HG02840 (cell line): ENCODE data around the gene LRPPRC.
"Not testable (repeated sequence)": the region's sequence is repeated elsewhere in the genome, so short reads cannot be mapped to it uniquely, and the experiment has no call there.

ENCODE experiments used
- ATAC-seq: cut with Tn5 transposase; IDR thresholded peaks from one replicate; pipeline ENCODE4 v1.9.1; 2021; ENCODE audit warnings: mild to moderate bottlenecking, moderate library complexity, moderate number of reproducible peaks; ENCODE audit not compliant: unreplicated experiment, low FRiP score

LRPPRC gene

DNA sequence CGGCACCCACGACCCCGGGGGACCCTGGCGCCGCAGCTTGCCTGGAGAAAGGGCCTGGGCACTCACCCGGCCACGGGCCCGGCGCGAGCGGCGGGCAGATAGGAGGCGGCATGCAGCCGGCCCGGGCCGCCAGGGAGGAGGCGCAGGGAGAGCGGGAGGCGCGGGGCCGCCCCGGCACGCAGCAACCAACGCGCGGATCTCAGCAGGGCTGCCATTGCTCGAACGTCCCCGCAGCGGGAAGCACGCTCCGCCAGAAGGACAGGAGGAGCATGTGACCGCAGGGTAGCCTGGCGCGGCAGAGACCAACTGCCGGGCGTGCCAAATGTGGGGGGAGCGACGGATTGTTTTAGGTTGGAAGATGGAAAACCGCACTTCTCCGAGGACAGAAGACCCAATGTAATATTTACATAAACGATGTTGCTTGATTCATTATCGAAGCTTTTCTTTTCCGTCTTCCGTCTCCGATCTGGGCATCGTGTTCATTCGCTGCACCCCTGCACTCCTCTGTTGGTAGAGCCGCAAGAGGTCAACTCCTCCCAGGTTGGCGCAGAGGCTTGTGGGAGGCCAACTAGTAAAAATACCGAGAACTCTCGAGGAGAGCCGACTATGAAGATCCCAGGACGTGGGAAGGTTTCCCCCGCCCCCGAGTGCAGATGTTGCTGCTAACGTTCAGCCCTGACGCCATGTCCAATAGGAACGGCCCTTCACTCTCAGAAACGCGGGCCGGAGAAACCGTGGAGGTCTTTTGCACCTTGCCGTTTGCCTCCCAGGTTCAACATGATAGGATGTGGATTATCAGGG lies at the start of gene LRPPRC:
Gene LRPPRC (minus strand): TSS at position 257 of the 801 bp plus-strand sequence. CDS start 42 bp downstream, at position 215.
- ATAC-seq, result peak; percentile 92

DNA sequence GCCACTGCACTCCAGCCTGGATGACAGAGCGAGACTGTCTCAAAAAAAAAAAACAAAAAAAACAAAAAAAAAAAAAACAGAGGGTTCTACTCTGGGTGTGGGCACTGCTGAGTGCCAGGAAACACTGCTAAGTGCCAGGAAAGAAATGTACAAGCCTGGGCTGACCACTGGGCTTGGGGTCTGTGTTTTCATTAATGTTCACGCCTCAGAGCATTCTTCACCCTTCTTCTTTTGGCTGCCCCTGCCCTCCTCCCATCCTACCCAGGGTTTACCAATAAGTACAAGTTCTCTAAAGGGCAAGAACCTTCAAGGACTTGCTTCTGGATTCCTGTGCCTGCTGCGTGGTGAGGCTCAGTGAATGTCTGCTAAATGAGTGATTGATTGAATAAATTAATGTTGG lies 49.3 kb upstream of the LRPPRC start:
- no peak for ATAC-seq

- ATAC-seq, result peak; percentile 96
Observed at GRCh38 chr2:44044281-44044720, 48.5 kb upstream of the LRPPRC start.

DNA sequence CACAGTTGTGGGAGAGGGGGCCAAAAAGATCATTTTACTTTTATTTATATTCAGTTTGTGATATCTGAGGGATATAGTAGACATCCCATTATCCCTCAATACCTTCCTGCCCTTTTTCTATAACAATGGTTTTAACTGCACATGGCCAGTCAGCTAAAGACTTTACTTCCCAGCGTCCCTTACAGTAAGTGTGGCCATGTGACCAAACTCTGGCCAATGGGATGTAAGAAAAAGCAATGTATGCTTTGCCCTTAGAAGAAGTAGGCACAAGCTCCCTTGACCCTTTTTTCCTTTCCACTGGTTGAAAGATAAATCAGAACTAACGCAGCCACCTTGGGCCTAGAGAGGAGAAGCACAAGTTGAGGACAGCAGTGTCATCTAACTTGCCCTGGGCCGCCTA lies 44.6 kb upstream of the LRPPRC start:
- ATAC-seq, result no peak

- no peak for ATAC-seq
Observed at GRCh38 chr2:44038277-44038676, 42.5 kb upstream of the LRPPRC start.

GRCh38 chr2:44037221-44037620 lies 41.4 kb upstream of the LRPPRC start:
- no peak for ATAC-seq

- no peak for ATAC-seq
Observed at GRCh38 chr2:44033947-44034346, 38.2 kb upstream of the LRPPRC start.

DNA sequence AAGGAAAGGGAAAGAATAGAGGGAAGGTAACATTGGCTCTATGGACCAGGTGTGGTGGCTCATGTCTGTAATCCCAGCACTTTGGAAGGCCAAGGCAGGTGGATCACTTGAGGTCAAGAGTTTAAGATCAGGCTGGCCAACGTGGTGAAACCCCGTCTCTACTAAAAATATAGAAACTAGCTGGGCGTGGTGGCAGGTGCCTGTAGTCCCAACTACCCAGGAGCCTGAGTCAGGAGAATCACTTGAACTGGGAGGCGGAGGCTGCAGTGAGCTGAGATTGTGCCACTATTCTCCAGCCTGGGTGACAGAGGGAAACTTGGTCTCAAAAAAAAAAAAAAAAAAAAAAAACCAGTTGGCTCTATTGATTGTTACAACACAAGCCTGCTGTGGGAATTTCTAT lies 31.3 kb upstream of the LRPPRC start:
- ATAC-seq, result not testable (repeated sequence)

DNA sequence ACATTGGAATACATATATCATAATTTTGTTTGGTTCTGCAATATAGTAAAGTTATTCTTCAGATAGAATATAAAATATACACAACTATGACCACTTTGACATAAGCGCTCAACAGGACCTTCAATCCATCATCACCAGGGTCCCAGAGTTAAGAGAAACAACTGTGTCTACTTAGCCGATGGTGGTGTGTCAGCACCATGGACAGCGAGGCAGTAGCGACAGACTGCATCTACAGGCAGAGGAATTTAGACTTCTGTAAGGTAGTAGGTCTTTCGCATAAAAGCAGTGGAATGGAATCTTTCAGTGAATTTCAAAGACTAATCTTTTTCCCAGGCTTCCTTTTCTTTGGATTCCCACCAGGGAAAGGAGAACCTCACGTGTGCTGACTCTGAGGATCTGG lies 20.5 kb upstream of the LRPPRC start:
- ATAC-seq, result no peak

GRCh38 chr2:44015239-44015638 lies 19.4 kb upstream of the LRPPRC start:
- ATAC-seq, result no peak

DNA sequence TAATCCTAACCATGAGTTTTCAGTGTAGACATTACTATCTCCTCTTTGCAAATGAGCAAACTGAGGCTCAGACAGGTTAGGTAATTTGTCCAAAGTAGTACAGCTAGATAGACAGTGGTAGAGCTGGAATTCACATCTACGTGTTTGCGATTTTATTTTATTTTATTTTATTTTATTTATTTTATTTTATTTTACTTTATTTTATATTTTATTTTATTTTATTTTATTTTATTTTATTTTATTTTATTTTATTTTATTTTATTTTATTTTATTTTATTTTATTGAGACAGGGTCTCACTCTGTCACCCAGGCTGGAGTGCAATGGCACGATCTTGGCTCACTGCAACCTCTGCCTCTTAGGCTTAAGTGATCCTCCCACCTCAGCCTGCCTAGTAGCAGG lies 17.4 kb upstream of the LRPPRC start:
- ATAC-seq, result not testable (repeated sequence)

DNA sequence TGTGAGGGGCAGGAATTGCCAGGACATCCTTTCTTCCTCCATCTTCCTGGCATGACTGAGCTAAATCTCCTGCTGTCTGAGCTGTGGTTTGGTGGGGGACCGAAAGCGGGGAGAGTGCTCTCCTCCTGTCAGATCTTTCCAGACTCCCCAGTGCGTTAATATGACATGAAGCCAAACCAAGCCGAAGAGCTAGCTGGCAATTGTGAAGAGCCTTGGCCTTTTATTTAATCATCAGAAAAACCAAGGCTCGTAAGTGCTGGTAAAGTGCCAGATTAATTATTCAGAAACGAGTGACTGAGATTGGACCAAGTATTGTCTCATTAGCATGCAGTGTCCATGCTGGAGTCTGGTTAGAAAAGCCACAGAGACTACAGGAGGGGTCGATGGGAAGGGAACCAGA lies 14.5 kb upstream of the LRPPRC start:
- ATAC-seq, result no peak

DNA sequence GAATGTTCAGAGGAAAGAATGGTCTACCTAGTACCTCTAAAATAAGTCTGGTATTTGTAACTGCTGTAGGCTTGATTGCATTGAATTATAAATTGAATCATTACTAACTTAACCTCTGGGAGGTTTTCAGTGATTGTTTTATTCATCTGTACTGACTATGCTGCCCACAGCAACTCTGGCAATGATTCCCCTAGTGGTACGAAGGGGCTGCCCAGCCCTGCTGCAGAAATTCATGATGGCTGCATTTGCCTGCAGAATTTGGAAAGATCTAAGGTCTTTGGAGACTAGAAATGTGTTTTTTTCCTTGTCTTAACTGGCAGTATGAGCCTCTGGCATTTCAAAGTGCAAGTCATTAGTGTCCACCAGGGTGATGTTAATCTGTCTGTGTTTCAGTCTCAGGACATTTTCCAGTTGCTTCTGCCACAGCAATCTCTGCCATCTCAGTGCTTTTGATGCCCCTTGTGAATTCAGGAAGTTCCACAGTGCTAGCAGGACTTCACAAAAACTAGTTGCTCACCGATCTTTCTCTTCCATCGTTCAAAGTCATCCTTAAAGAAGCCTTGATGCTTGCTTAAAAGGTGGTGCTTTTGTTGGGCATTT lies 13.4 kb upstream of the LRPPRC start:
- no peak for ATAC-seq

DNA sequence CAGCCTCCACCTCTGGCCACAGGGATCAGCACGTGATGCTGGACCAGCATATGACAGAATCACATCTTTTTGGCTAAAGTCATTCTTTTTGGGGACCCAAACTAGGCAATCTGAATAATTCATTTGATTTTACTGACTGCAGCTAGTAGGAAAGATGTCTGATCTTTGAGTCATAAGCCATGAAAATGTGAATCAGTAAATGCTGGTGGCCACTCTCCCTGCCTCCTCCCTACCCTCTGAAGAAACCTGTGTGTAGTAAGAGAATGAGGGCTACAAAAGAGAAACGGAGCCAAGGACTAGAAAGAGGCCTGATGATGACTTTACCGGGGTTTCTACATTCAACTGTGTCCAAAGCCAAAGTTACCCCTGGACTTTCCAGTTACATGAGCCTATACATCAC lies 10.1 kb upstream of the LRPPRC start:
- ATAC-seq, result no peak

GRCh38 chr2:44004735-44005602 lies 9.2 kb upstream of the LRPPRC start:
- no peak for ATAC-seq

- ATAC-seq, result no peak
Observed at GRCh38 chr2:44001716-44002115, 5.9 kb upstream of the LRPPRC start.

DNA sequence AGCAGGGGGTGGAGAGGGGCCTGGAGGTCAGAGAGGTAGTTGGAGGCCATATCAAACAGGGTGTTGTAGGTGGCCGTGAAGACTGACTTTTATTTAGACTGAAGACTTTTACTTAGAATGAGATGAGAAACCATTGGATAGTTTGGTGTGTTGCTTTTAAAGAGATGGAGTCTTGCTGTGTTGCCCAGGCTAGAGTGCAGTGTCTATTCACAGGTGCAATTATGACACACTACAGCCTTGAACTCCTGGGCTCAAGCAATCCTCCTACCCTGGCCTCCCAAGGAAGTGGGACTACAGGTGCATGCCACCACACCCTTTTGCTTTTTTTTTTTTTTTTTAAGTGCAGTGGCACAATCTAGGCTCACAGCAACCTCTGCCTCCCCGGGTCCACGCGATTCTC lies 2.5 kb upstream of the LRPPRC start:
- no peak for ATAC-seq

DNA sequence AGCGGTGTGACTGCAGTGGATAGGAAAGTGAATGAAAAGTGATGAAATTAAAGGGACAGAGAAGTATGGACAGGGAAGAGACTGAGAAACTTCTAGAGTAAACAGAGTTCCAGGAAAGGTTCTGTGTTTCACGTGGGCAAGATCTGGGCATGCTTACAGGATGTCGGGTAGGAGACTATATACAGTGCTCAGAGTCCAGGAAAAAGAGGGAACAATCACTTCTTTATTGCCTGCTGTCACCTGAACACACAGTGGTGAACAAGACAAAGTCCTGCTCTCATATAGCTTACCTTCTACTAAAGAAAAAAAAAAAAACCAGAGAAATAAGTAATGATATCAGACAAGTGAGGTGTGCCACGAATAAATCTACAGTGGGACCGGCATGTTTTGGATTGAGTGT lies 2.4 kb downstream of the LRPPRC start:
- no peak for ATAC-seq

DNA sequence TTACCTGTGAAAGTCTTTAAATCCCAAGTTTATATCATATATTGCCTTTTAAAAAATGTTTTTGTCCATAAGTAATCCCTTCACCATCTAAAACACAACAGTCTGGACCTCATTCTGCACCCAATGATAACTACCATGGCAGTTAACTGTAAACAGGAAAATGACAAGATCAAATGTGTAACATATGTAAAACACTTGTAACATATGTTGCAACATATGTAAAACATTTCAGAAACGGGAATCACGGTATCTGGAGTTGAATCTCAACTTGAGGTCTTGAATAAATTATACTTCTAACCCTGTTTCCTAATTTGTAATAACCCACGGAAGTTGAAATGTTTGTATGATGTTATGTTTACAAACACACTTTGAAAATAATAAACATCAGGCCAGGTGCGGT lies 6.2 kb downstream of the LRPPRC start:
- ATAC-seq, result no peak

GRCh38 chr2:43986600-43986999 lies 9.2 kb downstream of the LRPPRC start:
- ATAC-seq, result no peak

- no peak for ATAC-seq
Observed at GRCh38 chr2:43985359-43985758, 10.4 kb downstream of the LRPPRC start.
